HEK293T (cell line): ENCODE data around the gene IL19.

Source experiments
- BHLHE40 ChIP-seq: fragments of 450-650 bp; IDR thresholded peaks from 2 replicates; pipeline ENCODE4 v1.6.1; 2016; ENCODE audit warnings: mild to moderate bottlenecking, moderate library complexity, borderline replicate concordance
- CTBP1 ChIP-seq: fragments of 450-650 bp; IDR thresholded peaks from 2 replicates; pipeline ENCODE4 v1.6.1; 2016; ENCODE audit warnings: borderline replicate concordance
- ELF4 ChIP-seq: fragments of 450-650 bp; IDR thresholded peaks from 2 replicates; pipeline ENCODE4 v1.6.1; 2017; ENCODE audit warnings: antibody characterized with exemption
- FOXA1 ChIP-seq: fragments of 450-650 bp; IDR thresholded peaks from 2 replicates; pipeline ENCODE4 v1.6.1; 2016; ENCODE audit warnings: mild to moderate bottlenecking
- FOXM1 ChIP-seq: fragments of 450-650 bp; IDR thresholded peaks from 2 replicates; pipeline ENCODE4 v1.6.1; 2017; ENCODE audit warnings: mild to moderate bottlenecking, borderline replicate concordance
- HDGF ChIP-seq: fragments of 450-650 bp; IDR thresholded peaks from 2 replicates; pipeline ENCODE4 v1.6.1; 2017; ENCODE audit warnings: antibody characterized with exemption, borderline replicate concordance
- LEF1 ChIP-seq: fragments of 450-650 bp; IDR thresholded peaks from 2 replicates; pipeline ENCODE4 v1.6.1; 2017; ENCODE audit warnings: mild to moderate bottlenecking, borderline replicate concordance
- NFRKB ChIP-seq: fragments of 450-650 bp; IDR thresholded peaks from 2 replicates; pipeline ENCODE4 v1.6.1; 2016; ENCODE audit warnings: mild to moderate bottlenecking, moderate library complexity
- PKNOX1 ChIP-seq: fragments of 450-650 bp; IDR thresholded peaks from 2 replicates; pipeline ENCODE4 v1.6.1; 2016
- SP1 ChIP-seq: fragments of 450-650 bp; IDR thresholded peaks from 2 replicates; pipeline ENCODE4 v1.6.1; 2017
- SUZ12 ChIP-seq: fragments of 450-650 bp; IDR thresholded peaks from 2 replicates; pipeline ENCODE4 v1.6.1; 2016; ENCODE audit warnings: mild to moderate bottlenecking
- TARDBP ChIP-seq: fragments of 450-650 bp; IDR thresholded peaks from 2 replicates; pipeline ENCODE4 v1.6.1; 2016
- ZNF384 ChIP-seq: fragments of 450-650 bp; IDR thresholded peaks from 2 replicates; pipeline ENCODE4 v1.6.1; 2016

GRCh38 chr1:206804156-206804737, 33.7 kb downstream of the IL19 start:
- no peak for TF ChIP-seq HDGF
- no peak for TF ChIP-seq BHLHE40
- TF ChIP-seq SP1 = no peak
- TF ChIP-seq FOXA1 = no peak
- no peak for TF ChIP-seq FOXM1
- no peak for TF ChIP-seq ZNF384
- no peak for TF ChIP-seq SUZ12
- no peak for TF ChIP-seq NFRKB
- no peak for TF ChIP-seq PKNOX1
- TF ChIP-seq LEF1 = no peak
- TF ChIP-seq TARDBP = no peak
- TF ChIP-seq CTBP1 = no peak
- TF ChIP-seq ELF4 = no peak
